Heart left ventricle (tissue), 13 donors: Measurements from ENCODE around the gene SPSB3.

Experiments used
- POLR2A ChIP-seq, 2 donors: fragments of 450-650 bp; IDR thresholded peaks; one replicate each; pipeline ENCODE4 v1.6.1; 2017; ENCODE audit warnings: antibody characterized with exemption in 2 of 2, mild to moderate bottlenecking in 2 of 2, moderate library complexity in 2 of 2
- TF ChIP-seq, protein P1 (sequence below), 12 donors: fragments of 200-600 bp; sonication (generic) in 4 of 12; IDR thresholded peaks; one replicate each; pipeline versions ENCODE4 v1.5.0 to v1.8.0; 2018 to 2022; ENCODE audit warnings: antibody characterized with exemption in 12 of 12, mild to moderate bottlenecking in 5 of 12
- donor health status: ischemic (EF 13 %, LVEDD 7.1; RV severe dilation, severe dysfunction).
- donor health status: DM: no; HTN: yes; CAD: no.
- donor health status: DM: no; HTN: no; CAD: no.
- donor health status: ischemic (EF 25% LVEDD 6.9; RV normal size, moderate dysfunction).
- donor health status: ischemic (EF 25% LVEDD 5.7; RV mildly dilated, moderate dysfunction).
- donor health status: ischemic (EF 35%, LVEDD 5.7; RV mildly dilated, moderate dysfunction).
- donor health status: nonischemic (EF 11% LVEDD 7.7; RV severe dilation, severe dysfunction).
- donor health status: DM: yes; HTN: yes; CAD: no.
- donor health status: PGD.
- donor health status: ischemic (EF 29% LVEDD 5.4; RV normal size, mild dysfunction).
- donor health status: nonischemic (EF 23%, LVEDD 6.1; RV moderate dilation, normal function).

GRCh38 chr16:1771188-1771863 is 11.0 kb downstream of the SPSB3 start, which contains the start of gene NME3:
- TF ChIP-seq, protein P1, sequence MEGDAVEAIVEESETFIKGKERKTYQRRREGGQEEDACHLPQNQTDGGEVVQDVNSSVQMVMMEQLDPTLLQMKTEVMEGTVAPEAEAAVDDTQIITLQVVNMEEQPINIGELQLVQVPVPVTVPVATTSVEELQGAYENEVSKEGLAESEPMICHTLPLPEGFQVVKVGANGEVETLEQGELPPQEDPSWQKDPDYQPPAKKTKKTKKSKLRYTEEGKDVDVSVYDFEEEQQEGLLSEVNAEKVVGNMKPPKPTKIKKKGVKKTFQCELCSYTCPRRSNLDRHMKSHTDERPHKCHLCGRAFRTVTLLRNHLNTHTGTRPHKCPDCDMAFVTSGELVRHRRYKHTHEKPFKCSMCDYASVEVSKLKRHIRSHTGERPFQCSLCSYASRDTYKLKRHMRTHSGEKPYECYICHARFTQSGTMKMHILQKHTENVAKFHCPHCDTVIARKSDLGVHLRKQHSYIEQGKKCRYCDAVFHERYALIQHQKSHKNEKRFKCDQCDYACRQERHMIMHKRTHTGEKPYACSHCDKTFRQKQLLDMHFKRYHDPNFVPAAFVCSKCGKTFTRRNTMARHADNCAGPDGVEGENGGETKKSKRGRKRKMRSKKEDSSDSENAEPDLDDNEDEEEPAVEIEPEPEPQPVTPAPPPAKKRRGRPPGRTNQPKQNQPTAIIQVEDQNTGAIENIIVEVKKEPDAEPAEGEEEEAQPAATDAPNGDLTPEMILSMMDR (IDR thresholded peaks at IDR 0.05): peak in 1 of 12 donors; percentile 14
- TF ChIP-seq POLR2A (IDR thresholded peaks at IDR 0.05): peak in 1 of 2 donors; percentile 41
